ENCODE data around the gene DOCK2. TPM values are rescaled to one million over a fixed set of nuclear protein-coding genes. Genes with fewer than 3 reads are reported as not detected.

DOCK2 gene
- total RNA-seq, 1 donor from 2014 or later = 1.1 TPM

GRCh38 chr5:169626779-169627178, 10.3 kb upstream of the DOCK2 start:
- Histone ChIP-seq H3K36me3 (no peaks in the 10 kb centered on the region), H4K20me1 (ENCODE audit: low read depth) (no peaks in the 10 kb centered on the region), H3K4me1 (no peaks in the 10 kb centered on the region), H3K79me2 (ENCODE audit: low read depth) (no peaks in the 10 kb centered on the region), H3F3A (ENCODE audit: low read depth) (no peaks in the 10 kb centered on the region), H3K4me3 (no peak overlapping the region), H3K27ac (no peak overlapping the region), H3K4me2 (no peak overlapping the region), H3K27me3 (no peaks in the 10 kb centered on the region), H3K9me3 (ENCODE audit: low read depth) (no peaks in the 10 kb centered on the region), H2AFZ (replicated peaks) (no peak overlapping the region), H3K9ac (no peak overlapping the region)
- Mint-ChIP-seq H3K4me3 (no peak overlapping the region), H3K9me3 (peaks cover 7% of the 10 kb centered on the region), H3K36me3 (no peaks in the 10 kb centered on the region), H3K27me3 (ENCODE audit: insufficient read depth, low read depth) (no peaks in the 10 kb centered on the region), H3K4me1 (no peaks in the 10 kb centered on the region), H3K27ac (no peak overlapping the region)
- TF ChIP-seq CTCF (IDR thresholded peaks at IDR 0.05) (no peak), EZH2phosphoT487 (IDR thresholded peaks at IDR 0.05) (no peak), EZH2 (IDR thresholded peaks at IDR 0.05) (no peak)
- DNase-seq (ENCODE audit: low spot score) = no peak

- Mint-ChIP-seq H3K36me3 (no peaks in the 10 kb centered on the region), H3K27ac (no peak overlapping the region), H3K4me1 (no peaks in the 10 kb centered on the region), H3K27me3 (ENCODE audit: insufficient read depth, low read depth) (no peaks in the 10 kb centered on the region), H3K4me3 (no peak overlapping the region), H3K9me3 (peaks cover 7% of the 10 kb centered on the region)
- Histone ChIP-seq H3K4me3 (no peak overlapping the region), H4K20me1 (ENCODE audit: low read depth) (no peaks in the 10 kb centered on the region), H2AFZ (replicated peaks) (no peak overlapping the region), H3K9me3 (ENCODE audit: low read depth) (no peaks in the 10 kb centered on the region), H3K27ac (no peak overlapping the region), H3K27me3 (no peaks in the 10 kb centered on the region), H3F3A (ENCODE audit: low read depth) (no peaks in the 10 kb centered on the region), H3K9ac (no peak overlapping the region), H3K4me2 (no peak overlapping the region), H3K4me1 (no peaks in the 10 kb centered on the region), H3K36me3 (no peaks in the 10 kb centered on the region), H3K79me2 (ENCODE audit: low read depth) (no peaks in the 10 kb centered on the region)
- no peak for DNase-seq (ENCODE audit: low spot score)
- TF ChIP-seq EZH2 (IDR thresholded peaks at IDR 0.05) (no peak), EZH2phosphoT487 (IDR thresholded peaks at IDR 0.05) (no peak), CTCF (IDR thresholded peaks at IDR 0.05) (no peak)
Observed at GRCh38 chr5:169627551-169627950, 9.5 kb upstream of the DOCK2 start.

DNA sequence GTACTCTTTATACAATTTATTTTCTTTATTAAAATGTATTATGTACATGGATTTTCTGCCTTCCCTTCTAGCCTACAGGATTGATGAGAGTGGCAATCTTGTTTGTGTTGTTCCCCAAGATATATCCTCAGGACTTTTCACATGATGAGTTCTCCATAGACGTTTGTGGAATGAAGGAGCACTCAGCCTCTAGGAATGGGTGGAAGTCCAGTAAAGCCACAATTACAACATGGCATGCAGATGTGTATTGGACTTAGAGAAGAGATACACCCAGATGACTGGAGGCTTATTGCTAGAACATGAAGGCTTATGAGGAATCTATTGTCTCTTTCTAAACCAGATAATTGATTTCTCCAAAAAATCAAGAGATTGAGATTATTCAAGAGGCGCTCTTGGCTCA, 8.2 kb upstream of the DOCK2 start:
- Histone ChIP-seq H4K20me1 (ENCODE audit: low read depth) (no peaks in the 10 kb centered on the region), H3K9me3 (ENCODE audit: low read depth) (no peaks in the 10 kb centered on the region), H3K27me3 (no peaks in the 10 kb centered on the region), H3K79me2 (ENCODE audit: low read depth) (no peaks in the 10 kb centered on the region), H3F3A (ENCODE audit: low read depth) (no peaks in the 10 kb centered on the region), H3K4me3 (no peak overlapping the region), H3K4me1 (no peaks in the 10 kb centered on the region), H2AFZ (replicated peaks) (no peak overlapping the region), H3K9ac (no peak overlapping the region), H3K4me2 (no peak overlapping the region), H3K27ac (no peak overlapping the region), H3K36me3 (no peaks in the 10 kb centered on the region)
- Mint-ChIP-seq H3K4me3 (no peak overlapping the region), H3K27me3 (ENCODE audit: insufficient read depth, low read depth) (no peaks in the 10 kb centered on the region), H3K27ac (no peak overlapping the region), H3K9me3 (peaks cover 2% of the 10 kb centered on the region), H3K4me1 (no peaks in the 10 kb centered on the region), H3K36me3 (no peaks in the 10 kb centered on the region)
- TF ChIP-seq EZH2 (IDR thresholded peaks at IDR 0.05) (no peak), EZH2phosphoT487 (IDR thresholded peaks at IDR 0.05) (no peak), CTCF (IDR thresholded peaks at IDR 0.05) (no peak)
- DNase-seq (ENCODE audit: low spot score) = no peak

All from neural progenitor cell (in vitro differentiated cells).